ENCODE measurements around the gene DNAI2.

The DNAI2 gene

GRCh38 chr17:74329378-74329777 lies 55.3 kb downstream of the DNAI2 start:
- no peak for TF ChIP-seq CTCF (IDR thresholded peaks at IDR 0.05; ENCODE audit: control insufficient read depth, extremely low read depth, insufficient read depth)
- DNase-seq (ENCODE audit: low read depth) = no peak

DNA sequence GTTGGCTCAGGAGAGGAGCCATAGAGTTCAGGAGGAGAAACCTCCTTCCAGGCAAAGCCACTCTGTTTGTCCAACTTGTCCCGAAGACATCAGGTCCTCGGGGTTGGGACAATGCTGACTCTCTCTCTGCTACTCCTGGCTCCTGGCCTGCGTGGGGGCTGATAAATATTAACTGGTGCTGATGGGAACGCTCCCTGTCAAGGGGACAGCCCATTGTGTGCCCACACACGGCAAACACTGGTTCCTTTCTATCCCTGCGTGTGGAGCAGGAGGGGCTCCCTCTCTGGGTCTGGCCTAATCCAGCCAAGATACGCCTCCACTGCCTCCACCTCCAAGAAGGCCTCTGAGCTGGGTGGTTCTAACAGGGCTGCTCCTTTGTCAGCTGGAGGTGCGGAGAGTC lies 56.4 kb downstream of the DNAI2 start:
- no peak for TF ChIP-seq CTCF (IDR thresholded peaks at IDR 0.05; ENCODE audit: control insufficient read depth, extremely low read depth, insufficient read depth)
- DNase-seq (ENCODE audit: low read depth) = no peak
- no peak overlapping the region for H3K4me3 ChIP-seq (ENCODE audit: low read depth, low read length)

More at GRCh38 chr17:74329378-74329777, 55.3 kb downstream of the DNAI2 start:
- no peak overlapping the region for H3K4me3 ChIP-seq (ENCODE audit: low read depth, low read length)

DNA sequence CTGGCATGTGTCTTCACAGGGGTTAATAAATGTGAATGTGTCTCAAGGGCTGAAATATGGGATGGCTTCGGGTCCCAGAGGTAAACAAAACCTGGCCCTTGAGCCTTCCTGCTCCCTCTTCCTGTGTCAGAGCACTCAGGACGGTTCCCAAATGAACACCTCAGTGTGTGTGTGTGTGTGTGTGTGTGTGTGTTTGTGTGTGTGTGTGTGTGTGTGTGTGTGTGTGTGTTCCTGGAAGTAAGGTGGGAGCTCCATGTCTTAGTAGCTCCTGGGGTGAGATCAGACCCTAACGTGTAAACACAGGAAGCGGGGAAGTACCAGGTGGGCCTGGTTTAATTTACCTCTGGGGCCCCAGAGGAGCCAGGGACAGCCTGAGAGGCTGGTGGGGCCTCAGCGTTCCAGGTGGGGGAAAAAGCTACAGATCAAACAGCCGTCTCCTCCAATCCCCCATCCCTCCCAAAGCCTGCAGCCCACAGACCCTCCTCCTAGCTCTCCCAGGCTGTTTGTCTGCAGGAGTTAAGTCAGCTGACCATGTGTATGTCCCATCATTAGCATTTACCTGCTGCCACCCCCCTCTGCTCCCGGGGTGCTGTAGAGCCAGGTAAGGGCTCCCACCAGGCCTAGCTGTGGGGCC lies 58.1 kb downstream of the DNAI2 start:
- H3K4me3 ChIP-seq (ENCODE audit: low read depth, low read length) = no peak overlapping the region
- TF ChIP-seq CTCF (IDR thresholded peaks at IDR 0.05; ENCODE audit: control insufficient read depth, extremely low read depth, insufficient read depth) = no peak
- no peak for DNase-seq (ENCODE audit: low read depth)

DNA sequence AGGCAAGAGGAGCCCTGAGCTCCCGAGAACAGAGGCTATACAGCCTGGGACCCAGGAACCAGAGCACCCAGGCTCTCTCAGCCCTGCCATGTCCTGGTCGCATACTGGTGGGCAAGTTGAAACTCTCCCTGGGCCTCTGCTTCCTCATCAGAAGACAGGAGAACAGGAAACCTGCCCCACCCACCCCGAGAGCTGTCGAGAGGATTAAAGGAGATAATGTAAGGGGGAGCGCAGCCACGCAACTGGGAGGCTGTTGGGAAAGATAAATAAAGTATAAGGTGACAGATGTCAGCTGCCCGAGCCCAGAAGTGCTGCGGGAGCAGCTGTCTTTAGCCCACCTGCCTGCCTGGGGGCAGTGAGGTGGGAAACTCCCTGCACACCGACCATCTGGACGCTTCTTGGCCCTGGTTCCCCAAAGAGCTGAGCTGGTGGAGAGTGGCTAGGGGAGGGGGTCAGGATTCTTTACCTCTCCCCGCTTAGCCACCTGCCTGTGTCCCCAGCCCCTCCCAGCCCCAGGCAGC lies 58.8 kb downstream of the DNAI2 start:
- TF ChIP-seq CTCF (IDR thresholded peaks at IDR 0.05; ENCODE audit: control insufficient read depth, extremely low read depth, insufficient read depth) = no peak
- no peak overlapping the region for H3K4me3 ChIP-seq (ENCODE audit: low read depth, low read length)
- no peak for DNase-seq (ENCODE audit: low read depth)

DNA sequence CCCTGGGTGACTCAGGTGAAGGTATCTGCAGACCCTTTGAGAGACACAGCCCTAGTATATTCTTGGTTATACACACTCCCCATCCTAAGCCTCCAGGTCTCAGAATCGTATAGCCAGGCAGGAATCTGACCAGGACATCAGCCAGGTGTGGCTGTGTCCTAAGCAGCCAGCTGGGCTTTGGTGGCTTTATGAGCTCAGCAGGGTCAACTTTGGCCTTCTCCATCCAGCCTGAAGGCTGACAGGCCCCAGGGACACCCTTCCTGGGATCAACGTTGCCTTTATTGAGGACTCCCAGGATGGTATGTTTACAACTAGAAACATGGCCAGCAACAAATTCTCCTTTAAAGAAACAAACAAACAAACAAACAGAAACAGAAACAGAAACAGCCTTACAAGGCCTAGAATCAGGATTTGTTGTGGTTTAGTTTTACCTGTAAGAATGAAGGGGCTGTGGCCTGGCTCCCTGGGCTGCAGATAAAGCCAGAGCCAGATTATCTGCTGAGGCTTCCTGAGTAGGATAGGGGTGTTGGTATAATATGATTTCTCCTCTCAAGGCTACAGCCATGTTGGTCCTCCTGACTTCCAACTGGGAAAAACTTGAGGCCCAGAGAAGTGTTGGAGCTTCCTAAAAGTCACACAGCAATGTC lies 60.5 kb downstream of the DNAI2 start:
- DNase-seq (ENCODE audit: low read depth) = no peak
- no peak overlapping the region for H3K4me3 ChIP-seq (ENCODE audit: low read depth, low read length)
- TF ChIP-seq CTCF (IDR thresholded peaks at IDR 0.05; ENCODE audit: control insufficient read depth, extremely low read depth, insufficient read depth) = no peak

- no peak overlapping the region for H3K4me3 ChIP-seq (ENCODE audit: low read depth, low read length)
- DNase-seq (ENCODE audit: low read depth) = no peak
- TF ChIP-seq CTCF (IDR thresholded peaks at IDR 0.05; ENCODE audit: control insufficient read depth, extremely low read depth, insufficient read depth) = no peak
These were observed 61.6 kb downstream of the DNAI2 start for GRCh38 chr17:74335529-74336062.

Data from LNCaP clone FGC (cell line).